OCI-LY7 (cell line): ENCODE data around the gene GLG1.

Experiments
- CTCF ChIP-seq: fragments of 200-600 bp; sonication (generic); conservative IDR thresholded peaks from 2 replicates; pipeline ENCODE4 v1.5.1; 2014; ENCODE audit warnings: mild to moderate bottlenecking, antibody characterized with exemption, low read length, moderate library complexity, mixed read lengths
- EZH2phosphoT487 ChIP-seq: fragments of 200-600 bp; sonication (generic); IDR thresholded peaks from 2 replicates; pipeline ENCODE4 v1.6.1; 2018; ENCODE audit warnings: low read depth, borderline replicate concordance, mild to moderate bottlenecking, mixed run types, antibody characterized with exemption, low read length, moderate library complexity, mixed read lengths

- TF ChIP-seq CTCF (no peak), EZH2phosphoT487 (no peak)
Measured at GRCh38 chr16:74565378-74565777, 41.5 kb downstream of the GLG1 start.
